ENCODE measurements around the gene PPM1H. TPM values are rescaled to one million over a fixed set of nuclear protein-coding genes. Genes with fewer than 3 reads are reported as not detected.

Gene PPM1H
- total RNA-seq, 2 experiments from 2014 or later, result 0.07 TPM; not detected in 1

- no peak for TF ChIP-seq CTCF (IDR thresholded peaks at IDR 0.05)
- peaks cover 36% of the 10 kb centered on the region for H3K27me3 Mint-ChIP-seq
- H3K36me3 Mint-ChIP-seq (ENCODE audit: low read depth), result no peaks in the 10 kb centered on the region
- ChIA-PET POLR2A (no interaction called here), CTCF (interaction anchor here (0.9 to 1.2 kb wide), 2 partner anchors 37 to 139 kb away, joined by 4 read pairs; no protein-coding TSS in a partner anchor)
- H3K4me3 Mint-ChIP-seq, result peak overlapping the region; percentile 71
- peaks cover 8% of the 10 kb centered on the region for H3K4me1 Mint-ChIP-seq (ENCODE audit: low read depth)
- no peak overlapping the region for H3K27ac Mint-ChIP-seq
- intact Hi-C loops (cut with micrococcal nuclease), result no loop called here
- DNase-seq (peak; percentile 18), ATAC-seq (peak; percentile 57)
- H3K9me3 Mint-ChIP-seq, result peaks cover 1% of the 10 kb centered on the region
These were observed 631 bp downstream of the PPM1H start for GRCh38 chr12:62934239-62934798.

GRCh38 chr12:62933602-62934238, 1.2 kb downstream of the PPM1H start:
- H3K27me3 Mint-ChIP-seq, result peaks cover 36% of the 10 kb centered on the region
- intact Hi-C loops (cut with micrococcal nuclease), result no loop called here
- CTCF ChIA-PET, result interaction anchor here (0.9 kb wide), 1 partner anchor 38 kb away, joined by 4 read pairs; no protein-coding TSS in a partner anchor
- H3K27ac Mint-ChIP-seq, result no peak overlapping the region
- peaks cover 8% of the 10 kb centered on the region for H3K4me1 Mint-ChIP-seq (ENCODE audit: low read depth)
- DNase-seq (no peak), ATAC-seq (no peak)
- no peaks in the 10 kb centered on the region for H3K36me3 Mint-ChIP-seq (ENCODE audit: low read depth)
- peaks cover 1% of the 10 kb centered on the region for H3K9me3 Mint-ChIP-seq
- POLR2A ChIA-PET, result no interaction called here
- H3K4me3 Mint-ChIP-seq, result peak overlapping the region; percentile 71
- TF ChIP-seq CTCF (IDR thresholded peaks at IDR 0.05), result no peak

GRCh38 chr12:62933220-62933601, 1.7 kb downstream of the PPM1H start:
- intact Hi-C loops (cut with micrococcal nuclease), result no loop called here
- DNase-seq (no peak), ATAC-seq (no peak)
- Mint-ChIP-seq H3K9me3 (peaks cover 1% of the 10 kb centered on the region), H3K27me3 (peaks cover 36% of the 10 kb centered on the region), H3K36me3 (ENCODE audit: low read depth) (no peaks in the 10 kb centered on the region), H3K4me3 (no peak overlapping the region), H3K4me1 (ENCODE audit: low read depth) (peaks cover 8% of the 10 kb centered on the region), H3K27ac (no peak overlapping the region)
- CTCF ChIA-PET, result no interaction called here
- POLR2A ChIA-PET, result no interaction called here
- TF ChIP-seq CTCF (IDR thresholded peaks at IDR 0.05), result no peak

GRCh38 chr12:62931477-62931876, 3.5 kb downstream of the PPM1H start:
- TF ChIP-seq CTCF (IDR thresholded peaks at IDR 0.05), result no peak
- H3K4me1 Mint-ChIP-seq (ENCODE audit: low read depth), result peaks cover 8% of the 10 kb centered on the region
- H3K27me3 Mint-ChIP-seq, result peaks cover 35% of the 10 kb centered on the region
- intact Hi-C loops (cut with micrococcal nuclease), result no loop called here
- peaks cover 1% of the 10 kb centered on the region for H3K9me3 Mint-ChIP-seq
- ChIA-PET POLR2A (no interaction called here), CTCF (no interaction called here)
- H3K4me3 Mint-ChIP-seq, result no peak overlapping the region
- no peak for ATAC-seq
- no peak for DNase-seq
- H3K27ac Mint-ChIP-seq, result no peak overlapping the region
- H3K36me3 Mint-ChIP-seq (ENCODE audit: low read depth), result no peaks in the 10 kb centered on the region

Measured in activated CD8-positive, alpha-beta T cell treated with anti-CD3 and anti-CD28 coated beads for 36 hours (primary cell).